Uterus (tissue), 2 donors: ENCODE measurements around the gene MCCC2.
"Not testable (repeated sequence)": the region's sequence is repeated elsewhere in the genome, so short reads cannot be mapped to it uniquely, and the experiment has no call there.

Experiments used
- CTCF ChIP-seq, 4 experiments: fragments of 200-600 bp in 2 of 4; fragments of 450-650 bp in 2 of 4; sonication (generic) in 2 of 4; IDR thresholded peaks; one replicate each; pipeline ENCODE4 v1.5.1; 2016 to 2019; ENCODE audit warnings: antibody characterized with exemption in 4 of 4, mild to moderate bottlenecking in 2 of 4, moderate library complexity in 1 of 4
- POLR2A ChIP-seq, 2 donors: fragments of 450-650 bp; IDR thresholded peaks; one replicate each; pipeline ENCODE4 v1.6.1; 2016; ENCODE audit warnings: antibody characterized with exemption in 2 of 2, mild to moderate bottlenecking in 1 of 2, moderate library complexity in 1 of 2

GRCh38 chr5:71609916-71610315 is 22.8 kb downstream of the MCCC2 start:
- TF ChIP-seq CTCF, POLR2A (IDR thresholded peaks at IDR 0.05): not testable (repeated sequence)
